H9 (cell line): ENCODE data around the gene ACTN1. TPM values are rescaled to one million over a fixed set of nuclear protein-coding genes. Genes with fewer than 3 reads are reported as not detected.

ENCODE experiments used
- DNase-seq: peaks from one replicate; pipeline ENCODE4 v3.0.0-alpha.2; 2017
- H2AFZ ChIP-seq: one replicate; pipeline ENCODE4 v1.6.1; 2013; ENCODE audit warnings: mild to moderate bottlenecking, low read length, control low read depth, moderate library complexity
- H2AK5ac ChIP-seq: 2 replicates; pipeline ENCODE4 v1.6.1; 2013; ENCODE audit warnings: low read length, control low read depth, mixed read lengths; ENCODE audit not compliant: insufficient read length
- H2BK120ac ChIP-seq: one replicate; pipeline ENCODE4 v1.6.1; 2013; ENCODE audit warnings: low read depth, mild to moderate bottlenecking, low read length, control low read depth, inconsistent platforms; ENCODE audit not compliant: poor library complexity, severe bottlenecking
- H2BK12ac ChIP-seq: 2 replicates; pipeline ENCODE4 v1.6.1; 2013; ENCODE audit warnings: low read length, control low read depth, mixed read lengths, low read depth; ENCODE audit not compliant: insufficient read length
- H2BK15ac ChIP-seq: 2 replicates; pipeline ENCODE4 v1.6.1; 2013; ENCODE audit warnings: low read depth, low read length, control low read depth
- H2BK20ac ChIP-seq: one replicate; pipeline ENCODE4 v1.6.1; 2013; ENCODE audit warnings: low read depth, mild to moderate bottlenecking, low read length, control low read depth, inconsistent platforms; ENCODE audit not compliant: poor library complexity, severe bottlenecking
- H2BK5ac ChIP-seq: 2 replicates; pipeline ENCODE4 v1.6.1; 2013; ENCODE audit warnings: low read length, control low read depth, mixed read lengths; ENCODE audit not compliant: insufficient read length
- H3K14ac ChIP-seq: 2 replicates; pipeline ENCODE4 v1.6.1; 2013; ENCODE audit warnings: low read length, control low read depth; ENCODE audit not compliant: insufficient read depth
- H3K18ac ChIP-seq: 2 replicates; pipeline ENCODE4 v1.6.1; 2013; ENCODE audit warnings: low read depth, mild to moderate bottlenecking, mixed read lengths, low read length, control low read depth; ENCODE audit not compliant: insufficient read length
- H3K23ac ChIP-seq: 2 replicates; pipeline ENCODE4 v1.6.1; 2013; ENCODE audit warnings: low read length, control low read depth, mixed read lengths, low read depth; ENCODE audit not compliant: insufficient read length
- H3K23me2 ChIP-seq: 2 replicates; pipeline ENCODE4 v1.6.1; 2013; ENCODE audit warnings: low read depth, mild to moderate bottlenecking, mixed read lengths, low read length, control low read depth; ENCODE audit not compliant: insufficient read length, poor library complexity, severe bottlenecking
- H3K27ac ChIP-seq: 2 replicates; pipeline ENCODE4 v1.5.1; 2013; ENCODE audit warnings: low read length, control low read depth, mixed read lengths, low read depth; ENCODE audit not compliant: insufficient read length
- H3K27me3 ChIP-seq: 2 replicates; pipeline ENCODE4 v1.6.1; 2013; ENCODE audit warnings: low read length, control low read depth, inconsistent platforms; ENCODE audit not compliant: insufficient read depth
- H3K4ac ChIP-seq: 2 replicates; pipeline ENCODE4 v1.6.1; 2013; ENCODE audit warnings: low read depth, mild to moderate bottlenecking, control low read depth, inconsistent platforms, low read length, moderate library complexity
- H3K4me1 ChIP-seq: 2 replicates; pipeline ENCODE4 v1.6.1; 2013; ENCODE audit warnings: low read length, control low read depth, inconsistent platforms; ENCODE audit not compliant: insufficient read depth
- H3K4me2 ChIP-seq: 2 replicates; pipeline ENCODE4 v1.6.1; 2013; ENCODE audit warnings: low read length, control low read depth, mixed read lengths; ENCODE audit not compliant: insufficient read length, insufficient read depth
- H3K56ac ChIP-seq: 2 replicates; pipeline ENCODE4 v1.6.1; 2013; ENCODE audit warnings: low read depth, mild to moderate bottlenecking, mixed read lengths, low read length, control low read depth; ENCODE audit not compliant: insufficient read length
- H3K79me1 ChIP-seq: 2 replicates; pipeline ENCODE4 v1.6.1; 2013; ENCODE audit warnings: low read depth, mild to moderate bottlenecking, moderate library complexity, low read length, control low read depth, inconsistent platforms; ENCODE audit not compliant: insufficient read depth, poor library complexity, severe bottlenecking
- H3K79me2 ChIP-seq: 2 replicates; pipeline ENCODE4 v1.6.1; 2013; ENCODE audit warnings: low read length, control low read depth, inconsistent platforms; ENCODE audit not compliant: insufficient read depth
- H3K9ac ChIP-seq: 2 replicates; pipeline ENCODE4 v1.6.1; 2013; ENCODE audit warnings: low read length, control low read depth, mixed read lengths; ENCODE audit not compliant: insufficient read length; ENCODE audit errors: extremely low read depth
- H3K9me3 ChIP-seq: one replicate; pipeline ENCODE4 v1.6.1; 2013; ENCODE audit warnings: low read depth, low read length, inconsistent platforms; ENCODE audit not compliant: control insufficient read depth
- H3T11ph ChIP-seq: one replicate; pipeline ENCODE4 v1.6.1; 2013; ENCODE audit warnings: mild to moderate bottlenecking, low read length, control low read depth, inconsistent platforms
- H4K20me1 ChIP-seq: one replicate; pipeline ENCODE4 v1.6.1; 2013; ENCODE audit not compliant: control insufficient read depth, insufficient read length, insufficient read depth
- H4K5ac ChIP-seq: 2 replicates; pipeline ENCODE4 v1.6.1; 2013; ENCODE audit warnings: low read depth, mild to moderate bottlenecking, mixed read lengths, low read length, control low read depth; ENCODE audit not compliant: insufficient read length
- H4K8ac ChIP-seq: replicated peaks from 2 replicates; pipeline ENCODE4 v1.6.1; 2013; ENCODE audit warnings: low read length, control low read depth, mixed read lengths, low read depth; ENCODE audit not compliant: insufficient read length
- H4K91ac ChIP-seq: 2 replicates; pipeline ENCODE4 v1.6.1; 2013; ENCODE audit warnings: low read depth, mild to moderate bottlenecking, moderate library complexity, mixed read lengths, low read length, control low read depth; ENCODE audit not compliant: insufficient read length
- H3K27ac Mint-ChIP-seq, 3 experiments: 2 replicates in 2 of 3; 3 replicates in 1 of 3; pipeline ENCODE4 v1.8.0; 2020 to 2021; ENCODE audit warnings: mixed read lengths in 3 of 3, mild to moderate bottlenecking in 1 of 3, moderate library complexity in 1 of 3
- H3K27me3 Mint-ChIP-seq: 2 replicates; pipeline ENCODE4 v1.8.0; 2021; ENCODE audit warnings: low read depth, mild to moderate bottlenecking, moderate library complexity, mixed read lengths
- H3K36me3 Mint-ChIP-seq, 3 experiments: 2 replicates in 2 of 3; 3 replicates in 1 of 3; pipeline ENCODE4 v1.8.0; 2020 to 2021; ENCODE audit warnings: low read depth in 3 of 3, mixed read lengths in 3 of 3; ENCODE audit not compliant: insufficient read depth in 1 of 3
- H3K4me1 Mint-ChIP-seq, 2 experiments: 2 replicates each; pipeline ENCODE4 v1.8.0; 2020; ENCODE audit warnings: mixed read lengths in 2 of 2
- H3K4me3 Mint-ChIP-seq, 2 experiments: 2 replicates in 1 of 2; 3 replicates in 1 of 2; pipeline ENCODE4 v1.8.0; 2020 to 2021; ENCODE audit warnings: mild to moderate bottlenecking in 2 of 2, mixed read lengths in 2 of 2, moderate library complexity in 1 of 2
- H3K9me3 Mint-ChIP-seq, 2 experiments: 2 replicates in 1 of 2; 3 replicates in 1 of 2; pipeline ENCODE4 v1.8.0; 2020; ENCODE audit warnings: mild to moderate bottlenecking in 2 of 2, mixed read lengths in 2 of 2, moderate library complexity in 1 of 2
- CTCF ChIP-seq: fragments of 200-600 bp; sonication (generic); conservative IDR thresholded peaks from 3 replicates; pipeline ENCODE4 v1.8.0; 2021; ENCODE audit warnings: antibody characterized with exemption, mild to moderate bottlenecking
- WGBS: extraction: QIAGEN DNeasy Blood & Tissue Kit; methylation state at CpG from one replicate; pipeline ENCODE4 v1.1.7; 2013; ENCODE audit warnings: missing lambda C conversion rate, low lambda C conversion rate, mixed read lengths; ENCODE audit not compliant: insufficient read length; ENCODE audit errors: extremely low coverage; 5-methylcytosine and 5-hydroxymethylcytosine counted together
- total RNA-seq: library from RNA; stranded (reverse); gene quantifications from 2 replicates; pipeline ENCODE4 v1.2.1, GENCODE V29; 2021

The ACTN1 gene
- total RNA-seq, 1 experiment from 2014 or later: 219 TPM

DNA sequence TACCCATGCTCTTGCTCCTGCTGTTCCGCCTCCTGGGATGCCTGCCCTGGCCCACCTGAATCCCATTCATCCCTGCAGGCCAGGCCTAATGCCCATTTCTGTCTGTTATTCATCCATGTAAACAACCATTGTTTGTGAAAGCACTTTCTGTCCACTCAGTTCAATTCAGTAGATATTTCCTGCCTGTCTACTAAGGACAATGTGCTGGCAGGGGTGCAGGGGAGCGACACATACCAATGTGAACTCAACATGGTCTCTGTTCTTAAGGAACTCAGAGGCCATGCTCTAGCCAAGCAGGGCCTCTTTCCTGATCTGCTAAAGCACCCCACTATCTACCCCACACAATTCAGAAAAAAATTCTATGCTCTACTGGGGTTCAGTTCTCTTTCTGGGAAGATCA lies 97.7 kb downstream of the ACTN1 start:
- TF ChIP-seq CTCF: no peak
- Histone ChIP-seq H3K23me2 (no peaks in the 10 kb centered on the region), H4K8ac (no peak overlapping the region), H4K20me1 (no peaks in the 10 kb centered on the region), H3K79me1 (no peaks in the 10 kb centered on the region), H2BK120ac (no peak overlapping the region), H3K27ac (no peak overlapping the region), H2AK5ac (no peak overlapping the region), H4K5ac (no peak overlapping the region), H2AFZ (no peak overlapping the region), H3K18ac (no peak overlapping the region), H3K27me3 (no peaks in the 10 kb centered on the region), H2BK5ac (no peak overlapping the region), H3K14ac (no peak overlapping the region), H3K4me1 (no peaks in the 10 kb centered on the region), H4K91ac (no peak overlapping the region), H3K4me2 (no peak overlapping the region), H3K9me3 (no peaks in the 10 kb centered on the region), H2BK12ac (no peak overlapping the region), H3K4ac (no peak overlapping the region), H3T11ph (no peak overlapping the region), H2BK15ac (no peak overlapping the region), H3K56ac (no peak overlapping the region), H3K9ac (no peak overlapping the region), H2BK20ac (no peak overlapping the region), H3K79me2 (no peaks in the 10 kb centered on the region), H3K23ac (no peak overlapping the region)
- no CpG with 5 or more reads among the region's 2 CpGs for WGBS
- DNase-seq: no peak
- H3K4me1 Mint-ChIP-seq: no peaks in the 10 kb centered on the region
- no peaks in the 10 kb centered on the region for H3K27me3 Mint-ChIP-seq
- H3K9me3 Mint-ChIP-seq: no peaks in the 10 kb centered on the region
- no peak overlapping the region for H3K4me3 Mint-ChIP-seq
- peaks cover 33 to 90% (median 77%) of the 10 kb centered on the region in 3 experiments; a peak in 6 of 7 replicates for H3K36me3 Mint-ChIP-seq
- peak overlapping the region in 2 of 3 experiments; percentile 10 to 55; a peak in 1 of 7 replicates for H3K27ac Mint-ChIP-seq
